OCI-LY3 (cell line): ENCODE data around the gene GPX2.

Experiments
- CTCF ChIP-seq: fragments of 200-600, 300-600 bp; sonication (generic); IDR thresholded peaks from 2 replicates; pipeline ENCODE4 v1.5.1; 2014; ENCODE audit warnings: antibody characterized with exemption, low read length, low read depth
- EZH2phosphoT487 ChIP-seq: fragments of 200-600 bp; shearing (Covaris generic); IDR thresholded peaks from 2 replicates; pipeline ENCODE4 v1.6.1; 2018; ENCODE audit warnings: antibody characterized with exemption, mixed run types, low read depth

- TF ChIP-seq EZH2phosphoT487 (no peak), CTCF (no peak)
Observed at GRCh38 chr14:64970776-64971477, 28.4 kb upstream of the GPX2 start.
